ENCODE data around the gene CWC27. TPM values are rescaled to one million over a fixed set of nuclear protein-coding genes. Genes with fewer than 3 reads are reported as not detected.

The CWC27 gene
- polyA plus RNA-seq, 2 of the 4 experiments (the other 2 are of a cell fraction), result 24.1 to 48.5 TPM

- TF ChIP-seq BCL3 (IDR thresholded peaks at IDR 0.05) (no peak), PHF8 (IDR thresholded peaks at IDR 0.05; ENCODE audit: borderline replicate concordance, low read depth) (no peak), ATOH8 (CRISPR knock-in tag; IDR thresholded peaks at IDR 0.05; ENCODE audit: low read depth) (no peak)
These were observed 69.6 kb downstream of the CWC27 start (continued) for GRCh38 chr5:64838376-64838775.

GRCh38 chr5:64838803-64839202 is 70.1 kb downstream of the CWC27 start:
- CTCF ChIA-PET, result no interaction called here
- POLR2A ChIA-PET, result no interaction called here
- no peaks in the 10 kb centered on the region for H3K9me3 ChIP-seq
- no peaks in the 10 kb centered on the region for H3K4me1 ChIP-seq
- H3K4me2 ChIP-seq, result no peak overlapping the region
- no peak for FAIRE-seq
- no peak overlapping the region for H3K27ac ChIP-seq
- TF ChIP-seq ZFP36 (IDR thresholded peaks at IDR 0.05; ENCODE audit: borderline replicate concordance, partially characterized antibody) (no peak), EHMT2 (IDR thresholded peaks at IDR 0.05; ENCODE audit: low read depth) (no peak), PHF8 (IDR thresholded peaks at IDR 0.05; ENCODE audit: borderline replicate concordance, low read depth) (no peak), RCOR1 (IDR thresholded peaks at IDR 0.05; ENCODE audit: low read depth, low read length) (no peak), BCL3 (IDR thresholded peaks at IDR 0.05) (no peak), EP300 (IDR thresholded peaks at IDR 0.05) (no peak), GATA3 (IDR thresholded peaks at IDR 0.05; ENCODE audit: borderline replicate concordance) (no peak), FOXS1 (CRISPR knock-in tag; IDR thresholded peaks at IDR 0.05) (no peak), FOSB (CRISPR knock-in tag; IDR thresholded peaks at IDR 0.05) (no peak), KDM5A (IDR thresholded peaks at IDR 0.05) (no peak), ZNF302 (CRISPR knock-in tag; IDR thresholded peaks at IDR 0.05) (no peak), MAZ (IDR thresholded peaks at IDR 0.05; ENCODE audit: borderline replicate concordance, low read depth, low read length) (no peak), HOXB5 (CRISPR knock-in tag; IDR thresholded peaks at IDR 0.05) (no peak), ZSCAN20 (CRISPR knock-in tag; IDR thresholded peaks at IDR 0.05) (no peak), CTCF (IDR thresholded peaks at IDR 0.05) (no peak), MAFK (IDR thresholded peaks at IDR 0.05; ENCODE audit: partially characterized antibody) (no peak), NFE2L2 (conservative IDR thresholded peaks at IDR 0.05; ENCODE audit: low read length) (no peak), NR3C1 (IDR thresholded peaks at IDR 0.05) (no peak), HOXB13 (CRISPR knock-in tag; IDR thresholded peaks at IDR 0.05; ENCODE audit: low read depth) (no peak)
- no peak overlapping the region for H3K4me3 ChIP-seq
- no peak for ATAC-seq
- DNase-seq (ENCODE audit: low read depth in 1 of 2, low spot score in 1 of 2), result no peak

GRCh38 chr5:64839936-64840335 is 71.2 kb downstream of the CWC27 start:
- 95% methylated on average over 1 of the region's 1 CpG for WGBS (ENCODE audit: missing lambda C conversion rate)
- CTCF ChIA-PET, result no interaction called here
- TF ChIP-seq EHMT2 (IDR thresholded peaks at IDR 0.05; ENCODE audit: low read depth) (no peak), ATOH8 (CRISPR knock-in tag; IDR thresholded peaks at IDR 0.05; ENCODE audit: low read depth) (no peak), JUN (IDR thresholded peaks at IDR 0.05) (no peak), ZC3H11A (IDR thresholded peaks at IDR 0.05) (no peak), MAFK (IDR thresholded peaks at IDR 0.05; ENCODE audit: partially characterized antibody) (no peak), ZFP36 (IDR thresholded peaks at IDR 0.05; ENCODE audit: borderline replicate concordance, partially characterized antibody) (no peak), KDM5A (IDR thresholded peaks at IDR 0.05) (no peak), HOXA7 (CRISPR knock-in tag; IDR thresholded peaks at IDR 0.05) (no peak), KDM1A (IDR thresholded peaks at IDR 0.05; ENCODE audit: low read depth) (no peak), TFCP2L1 (CRISPR knock-in tag; IDR thresholded peaks at IDR 0.05) (no peak), GATA3 (IDR thresholded peaks at IDR 0.05; ENCODE audit: borderline replicate concordance) (no peak), HMGXB4 (CRISPR knock-in tag; IDR thresholded peaks at IDR 0.05; ENCODE audit: borderline replicate concordance) (no peak), HEYL (CRISPR knock-in tag; IDR thresholded peaks at IDR 0.05) (no peak)

More at GRCh38 chr5:64839936-64840335, 71.2 kb downstream of the CWC27 start:
- H3K27ac ChIP-seq, result no peak overlapping the region
- peaks cover 2% of the 10 kb centered on the region; the same call in 1 of the 3 replicates for H3K9me3 ChIP-seq
- ATAC-seq (no peak), FAIRE-seq (no peak), DNase-seq (ENCODE audit: low read depth in 1 of 2, low spot score in 1 of 2) (no peak)
- no peaks in the 10 kb centered on the region for H3K4me1 ChIP-seq
- H3K4me3 ChIP-seq, result no peak overlapping the region
- POLR2A ChIA-PET, result no interaction called here
- H3K4me2 ChIP-seq, result no peak overlapping the region
